Activated naive CD4-positive, alpha-beta T cell treated with anti-CD3 and anti-CD28 coated beads, Interleukin-2, amount 50 U/mL, for 72 hours (primary cell): ENCODE measurements around the gene SGK1. TPM values are rescaled to one million over a fixed set of nuclear protein-coding genes. Genes with fewer than 3 reads are reported as not detected.
A peak's percentile ranks its signal among the peaks of the same experiment; 100 is the strongest.
"Not testable (repeated sequence)": the region's sequence is repeated elsewhere in the genome, so short reads cannot be mapped to it uniquely, and the experiment has no call there.

ENCODE experiments used
- ATAC-seq, 2 donors: fragments of 150-1000 bp; cut with Tn5 transposase; 2 replicates each; pipeline ENCODE4 v1.10.0; 2021; ENCODE audit warnings: mild to moderate bottlenecking in 2 of 2, moderate library complexity in 2 of 2
- DNase-seq, 2 donors: peaks; one replicate each; pipeline ENCODE4 v3.0.0; 2021 to 2022; ENCODE audit warnings: low spot score in 2 of 2
- H3K27ac Mint-ChIP-seq, 2 donors: one replicate each; pipeline ENCODE4 v1.8.0; 2022; ENCODE audit warnings: mild to moderate bottlenecking in 2 of 2, mixed read lengths in 2 of 2
- H3K36me3 Mint-ChIP-seq, 2 donors: one replicate each; pipeline ENCODE4 v1.8.0; 2022; ENCODE audit warnings: mixed read lengths in 2 of 2
- H3K9me3 Mint-ChIP-seq, 2 donors: one replicate each; pipeline ENCODE4 v1.8.0; 2022; ENCODE audit warnings: mixed read lengths in 2 of 2
- total RNA-seq, 2 donors: library from RNA; stranded (reverse); gene quantifications; one replicate each; pipeline ENCODE4 v1.2.3, GENCODE V29; 2022

Gene SGK1
- total RNA-seq, 2 donors from 2014 or later, result 42.8 to 48.0 TPM

GRCh38 chr6:134253681-134254080 is 64.2 kb downstream of the SGK1 start:
- Mint-ChIP-seq H3K27ac (no peak overlapping the region), H3K9me3 (peaks cover 0 to 10% of the 10 kb centered on the region in 2 donors), H3K36me3 (peaks cover 4 to 9% of the 10 kb centered on the region in 2 donors)
- no peak for DNase-seq
- ATAC-seq, result no peak

DNA sequence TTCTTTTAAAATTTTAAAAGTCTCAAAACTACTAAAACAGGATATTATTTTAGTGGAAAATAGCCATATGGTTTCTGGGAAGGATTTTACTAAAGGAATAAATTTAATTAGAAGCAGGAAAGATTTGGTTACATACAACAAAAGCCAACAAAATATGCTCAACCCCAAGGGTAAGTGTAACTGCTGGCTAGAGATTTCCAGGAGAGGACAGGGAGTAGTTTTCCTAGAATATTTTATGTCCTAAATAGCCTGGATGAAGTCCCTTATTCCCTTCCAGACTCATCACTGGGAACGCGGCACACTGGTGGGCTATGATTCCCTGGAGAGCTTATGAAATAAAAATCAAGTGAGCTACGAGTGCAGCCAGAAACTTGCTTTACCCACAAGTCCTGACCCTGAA is 66.6 kb downstream of the SGK1 start:
- H3K27ac Mint-ChIP-seq, result no peak overlapping the region
- H3K36me3 Mint-ChIP-seq, result peaks cover 4 to 10% of the 10 kb centered on the region in 2 donors
- DNase-seq (no peak), ATAC-seq (no peak)
- peaks cover 0 to 3% of the 10 kb centered on the region in 2 donors for H3K9me3 Mint-ChIP-seq

- ATAC-seq, result no peak
- H3K27ac Mint-ChIP-seq, result no peak overlapping the region
- peaks cover 4 to 10% of the 10 kb centered on the region in 2 donors for H3K36me3 Mint-ChIP-seq
- no peak for DNase-seq
- no peaks in the 10 kb centered on the region for H3K9me3 Mint-ChIP-seq
Observed at GRCh38 chr6:134250776-134251175, 67.1 kb downstream of the SGK1 start.

DNA sequence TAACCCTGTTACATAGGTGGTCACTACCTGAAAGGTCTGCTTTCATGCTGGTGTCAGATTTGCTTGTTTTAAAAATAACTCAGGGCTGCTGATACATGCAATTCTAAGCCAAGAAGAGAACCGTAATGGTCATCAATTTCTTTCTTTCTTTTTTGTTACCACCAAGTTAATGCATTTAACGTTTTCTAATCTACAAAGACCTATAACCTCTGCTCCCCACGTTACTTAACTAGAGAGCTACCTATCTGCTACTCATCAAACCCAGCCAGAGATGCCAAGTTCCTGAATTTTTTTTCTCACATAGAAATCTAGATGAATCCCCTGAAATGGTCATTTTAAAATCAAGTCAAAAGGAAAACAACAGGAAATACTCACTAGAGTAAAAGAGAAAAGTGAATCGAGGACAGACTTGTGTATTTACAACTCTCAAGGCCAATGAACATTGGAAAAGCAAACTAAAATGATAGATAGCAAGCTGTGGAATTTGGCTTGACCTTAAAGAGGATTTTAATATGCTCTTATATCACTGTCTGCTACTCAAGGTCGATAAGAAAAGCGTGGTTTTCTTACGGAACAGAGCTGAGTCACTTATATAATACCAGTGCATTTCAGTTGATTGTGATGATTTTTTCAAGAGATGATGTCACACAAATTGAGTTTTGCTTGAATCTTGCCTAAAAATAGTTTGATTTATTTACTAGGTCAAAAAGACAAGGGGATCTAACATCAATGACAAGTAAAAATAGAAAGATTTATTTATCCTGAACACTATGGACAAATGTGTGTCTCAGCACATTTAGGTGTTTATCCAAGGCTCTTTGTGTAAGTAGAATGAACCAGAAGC is 67.9 kb downstream of the SGK1 start:
- ATAC-seq (no peak), DNase-seq (no peak)
- Mint-ChIP-seq H3K9me3 (no peaks in the 10 kb centered on the region), H3K27ac (peak overlapping the region in 1 of 2 donors; percentile 6), H3K36me3 (peaks cover 4 to 13% of the 10 kb centered on the region in 2 donors)

GRCh38 chr6:134249239-134249758 is 68.6 kb downstream of the SGK1 start:
- Mint-ChIP-seq H3K36me3 (peaks cover 4 to 14% of the 10 kb centered on the region in 2 donors), H3K9me3 (no peaks in the 10 kb centered on the region), H3K27ac (peak overlapping the region in 1 of 2 donors; percentile 39)
- ATAC-seq (no peak), DNase-seq (no peak)

GRCh38 chr6:134247844-134248580 is 69.9 kb downstream of the SGK1 start:
- Mint-ChIP-seq H3K27ac (peak overlapping the region; percentile 79 to 88), H3K9me3 (no peaks in the 10 kb centered on the region)

GRCh38 chr6:134247231-134247833 is 70.6 kb downstream of the SGK1 start:
- ATAC-seq (peak; percentile 92 to 93), DNase-seq (peak; percentile 72 to 85)
- Mint-ChIP-seq H3K36me3 (peaks cover 4 to 19% of the 10 kb centered on the region in 2 donors), H3K9me3 (no peaks in the 10 kb centered on the region), H3K27ac (peak overlapping the region; percentile 79 to 98)

More at GRCh38 chr6:134247844-134248580, 69.9 kb downstream of the SGK1 start:
- no peak for ATAC-seq
- no peak for DNase-seq
- peaks cover 4 to 19% of the 10 kb centered on the region in 2 donors for H3K36me3 Mint-ChIP-seq

DNA sequence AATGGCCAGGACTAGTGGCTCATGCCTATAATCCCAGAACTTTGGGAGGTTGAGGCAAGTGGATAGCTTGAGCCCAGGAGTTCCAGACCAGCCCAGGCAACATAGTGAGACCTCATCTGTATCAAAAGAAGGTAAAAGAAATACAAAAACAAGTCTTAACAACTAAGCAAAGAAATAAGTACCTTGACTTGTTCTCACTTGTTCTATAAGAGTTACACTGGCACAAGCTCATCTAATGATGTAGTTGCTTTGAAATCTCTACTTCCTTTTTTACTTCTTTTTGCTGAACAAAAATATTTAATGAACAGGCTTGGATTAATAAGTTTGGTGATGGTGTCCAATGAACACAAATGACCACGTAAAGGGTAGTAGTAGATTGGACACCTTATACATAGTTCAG is 72.2 kb downstream of the SGK1 start:
- DNase-seq, result no peak
- H3K9me3 Mint-ChIP-seq, result peaks cover 4 to 6% of the 10 kb centered on the region in 2 donors
- H3K36me3 Mint-ChIP-seq, result peaks cover 4 to 26% of the 10 kb centered on the region in 2 donors
- ATAC-seq, result no peak
- no peak overlapping the region for H3K27ac Mint-ChIP-seq

- no peak overlapping the region for H3K27ac Mint-ChIP-seq
- peaks cover 4 to 26% of the 10 kb centered on the region in 2 donors for H3K36me3 Mint-ChIP-seq
- DNase-seq (no peak), ATAC-seq (no peak)
- peaks cover 4 to 9% of the 10 kb centered on the region in 2 donors for H3K9me3 Mint-ChIP-seq
Observed at GRCh38 chr6:134245041-134245440, 72.9 kb downstream of the SGK1 start.

GRCh38 chr6:134240665-134241431 is 77.1 kb downstream of the SGK1 start:
- H3K36me3 Mint-ChIP-seq, result peaks cover 6 to 27% of the 10 kb centered on the region in 2 donors
- peak overlapping the region; percentile 18 to 93 for H3K27ac Mint-ChIP-seq
- H3K9me3 Mint-ChIP-seq, result peaks cover 8 to 14% of the 10 kb centered on the region in 2 donors
- DNase-seq (peak in 1 of 2 donors; percentile 25), ATAC-seq (peak; percentile 50 to 55)

DNA sequence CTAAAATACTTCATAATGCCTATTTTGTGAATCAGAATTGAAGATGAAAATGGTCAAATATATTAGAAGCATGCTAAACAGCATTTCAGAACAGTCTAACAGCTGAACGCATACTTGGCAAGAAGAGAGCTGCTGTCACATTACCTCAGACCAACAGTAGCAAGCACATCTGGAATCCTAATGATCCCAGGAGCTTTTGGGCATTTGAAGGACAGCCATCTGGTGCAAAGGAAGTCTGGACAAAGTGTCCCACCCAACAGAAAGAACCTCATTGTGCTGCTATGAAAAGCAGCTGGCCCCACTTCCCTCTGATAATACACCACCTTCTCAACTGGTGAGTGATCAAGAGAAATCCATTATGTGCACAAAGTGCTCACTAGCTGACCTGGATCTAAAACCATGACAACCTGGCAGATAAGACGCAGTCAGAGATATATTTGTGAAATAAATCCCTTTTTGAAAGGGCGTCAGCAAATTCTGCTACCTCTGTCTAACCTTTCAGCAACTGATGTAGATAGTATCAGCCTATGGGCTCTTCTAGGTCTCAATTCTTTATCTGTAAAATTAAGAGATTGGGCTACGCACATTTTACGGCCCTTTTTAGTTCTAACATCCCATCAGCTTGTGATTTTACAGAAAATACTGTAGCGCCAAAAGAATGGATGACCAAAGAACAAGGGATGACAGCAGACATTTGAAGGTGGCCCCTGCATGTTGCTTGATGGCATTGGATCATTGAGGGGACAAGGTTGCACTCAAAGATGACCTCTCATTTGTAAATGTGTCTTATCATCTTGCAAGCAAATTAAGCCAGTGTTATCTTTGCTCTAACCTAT is 78.7 kb downstream of the SGK1 start:
- Mint-ChIP-seq H3K36me3 (peaks cover 6 to 24% of the 10 kb centered on the region in 2 donors), H3K9me3 (peaks cover 8 to 14% of the 10 kb centered on the region in 2 donors), H3K27ac (no peak overlapping the region)
- ATAC-seq (no peak), DNase-seq (no peak)

DNA sequence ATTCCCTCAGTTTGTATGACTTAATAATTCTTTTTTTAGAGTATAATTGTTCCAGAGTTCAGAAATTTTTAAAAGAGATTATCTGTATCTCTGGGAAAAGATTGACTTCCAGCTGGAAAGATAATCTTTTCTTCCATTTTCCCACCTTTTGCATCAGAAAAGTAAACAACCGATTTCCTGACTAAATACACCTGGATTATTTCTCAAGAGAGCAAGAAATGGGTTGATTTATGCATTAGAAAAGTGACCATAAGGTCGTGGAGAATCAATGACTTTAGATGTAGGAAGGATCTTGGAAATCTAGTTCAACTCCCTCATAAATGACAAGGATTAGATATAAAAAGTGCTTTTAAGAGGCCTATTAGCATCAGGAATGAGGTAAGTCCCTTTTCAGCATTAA is 79.9 kb downstream of the SGK1 start:
- no peak for DNase-seq
- ATAC-seq, result no peak
- peaks cover 6 to 28% of the 10 kb centered on the region in 2 donors for H3K36me3 Mint-ChIP-seq
- no peak overlapping the region for H3K27ac Mint-ChIP-seq
- peaks cover 8 to 18% of the 10 kb centered on the region in 2 donors for H3K9me3 Mint-ChIP-seq

- Mint-ChIP-seq H3K36me3 (peaks cover 6 to 23% of the 10 kb centered on the region in 2 donors), H3K27ac (peak overlapping the region; percentile 37 to 84), H3K9me3 (peaks cover 4 to 13% of the 10 kb centered on the region in 2 donors)
- DNase-seq, result peak in 1 of 2 donors; percentile 10
- peak; percentile 90 to 96 for ATAC-seq
Observed at GRCh38 chr6:134235937-134236751, 81.8 kb downstream of the SGK1 start.

GRCh38 chr6:134235334-134235733 is 82.6 kb downstream of the SGK1 start:
- H3K9me3 Mint-ChIP-seq, DNase-seq: not testable (repeated sequence)
- Mint-ChIP-seq H3K36me3 (peaks cover 6 to 23% of the 10 kb centered on the region in 2 donors), H3K27ac (peak overlapping the region; percentile 37 to 84)
- peak; percentile 20 to 34 for ATAC-seq
